B cell (primary cell): ENCODE data around the gene SESN3. TPM values are rescaled to one million over a fixed set of nuclear protein-coding genes. Genes with fewer than 3 reads are reported as not detected.

Experiments used
- ATAC-seq: fragments of 200-7000 bp; cut with Tn5 transposase; one replicate; pipeline ENCODE4 v1.10.0; 2021; ENCODE audit warnings: low read depth, mild to moderate bottlenecking, moderate number of reproducible peaks, moderate library complexity
- CTCF ChIA-PET: fragments of 350-600 bp; sonication (Branson Sonifier 250); formaldehyde crosslinking; loops from one replicate; lab custom pipeline; 2021; ENCODE audit warnings: antibody characterized with exemption, inconsistent platforms; lab: Charles Lee
- POLR2A ChIA-PET: fragments of 350-600 bp; sonication (Branson Sonifier 250); formaldehyde crosslinking; loops from one replicate; lab custom pipeline; 2021; ENCODE audit warnings: antibody characterized with exemption; lab: Charles Lee
- DNase-seq: peaks from one replicate; pipeline ENCODE4 v3.0.0; 2013
- H2AFZ ChIP-seq: 2 replicates; pipeline ENCODE4 v1.6.1; 2012; ENCODE audit warnings: mild to moderate bottlenecking, low read depth, low read length; ENCODE audit not compliant: insufficient read depth, poor library complexity, severe bottlenecking
- H3K27ac ChIP-seq, 2 donors: 1 replicate in 1 of 2; 2 replicates in 1 of 2; pipeline ENCODE4 v1.5.1; 2012 to 2013; ENCODE audit warnings: low read length in 2 of 2, mild to moderate bottlenecking in 2 of 2, moderate library complexity in 1 of 2
- H3K27me3 ChIP-seq, 4 experiments: fragments of 200-600 bp in 1 of 4; sonication (generic) in 1 of 4; replicated peaks in 1 of 4; 1 replicate in 2 of 4; 2 replicates in 2 of 4; pipeline versions ENCODE4 v1.6.1 to v1.7.0; 2013 to 2016; ENCODE audit warnings: low read length in 3 of 4, mild to moderate bottlenecking in 2 of 4, mixed read lengths in 1 of 4, moderate library complexity in 1 of 4; ENCODE audit not compliant: insufficient read depth in 4 of 4, control insufficient read depth in 3 of 4; ENCODE audit errors: control extremely low read depth in 1 of 4
- H3K36me3 ChIP-seq, 2 experiments: replicated peaks in 1 of 2; 1 replicate in 1 of 2; 2 replicates in 1 of 2; pipeline versions ENCODE4 v1.6.1 to v1.7.1; 2013; ENCODE audit warnings: low read length in 1 of 2; ENCODE audit not compliant: insufficient read depth in 2 of 2, control insufficient read depth in 1 of 2; ENCODE audit errors: control extremely low read depth in 1 of 2, extremely low read depth in 1 of 2
- H3K4me1 ChIP-seq, 2 donors: fragments of 200-600 bp in 1 of 2; sonication (generic) in 1 of 2; 1 replicate in 1 of 2; 2 replicates in 1 of 2; pipeline versions ENCODE4 v1.5.1 to v1.6.1; 2013 to 2017; ENCODE audit warnings: low read length in 2 of 2; ENCODE audit not compliant: control insufficient read depth in 2 of 2, insufficient read depth in 2 of 2
- H3K4me2 ChIP-seq: replicated peaks from 2 replicates; pipeline ENCODE3; 2012; ENCODE audit warnings: mild to moderate bottlenecking, low read depth, low read length; ENCODE audit not compliant: poor library complexity, severe bottlenecking
- H3K4me3 ChIP-seq, 5 experiments: fragments of 200-600 bp in 1 of 5; sonication (generic) in 1 of 5; 1 replicate in 3 of 5; 2 replicates in 2 of 5; pipeline versions ENCODE4 v1.5.1 to v1.7.0; 2011 to 2016; ENCODE audit warnings: low read length in 4 of 5, mild to moderate bottlenecking in 4 of 5, low read depth in 2 of 5, control low read depth in 1 of 5, moderate library complexity in 1 of 5; ENCODE audit not compliant: insufficient read depth in 1 of 5; ENCODE audit errors: control extremely low read depth in 1 of 5, extremely low read depth in 1 of 5
- H3K79me2 ChIP-seq: fragments of 200-600 bp; sonication (generic); one replicate; pipeline ENCODE4 v1.6.0; 2016; ENCODE audit warnings: low read length; ENCODE audit not compliant: control insufficient read depth, insufficient read depth
- H3K9ac ChIP-seq: fragments of 200-600 bp; sonication (generic); 2 replicates; pipeline ENCODE4 v1.6.1; 2017; ENCODE audit warnings: mild to moderate bottlenecking, low read length, moderate library complexity
- H3K9me3 ChIP-seq, 3 donors: one replicate each; pipeline versions ENCODE4 v1.6.1 to v1.7.1; 2013; ENCODE audit warnings: low read length in 2 of 3; ENCODE audit not compliant: control insufficient read depth in 2 of 3, insufficient read depth in 1 of 3; ENCODE audit errors: control extremely low read depth in 1 of 3
- H4K20me1 ChIP-seq: 2 replicates; pipeline ENCODE4 v1.6.0; 2012; ENCODE audit warnings: mild to moderate bottlenecking, low read length; ENCODE audit not compliant: insufficient read depth, control insufficient read depth, poor library complexity, severe bottlenecking
- H3K27ac Mint-ChIP-seq: one replicate; pipeline ENCODE4 v1.8.0; 2021; ENCODE audit warnings: mixed read lengths
- H3K27me3 Mint-ChIP-seq: one replicate; pipeline ENCODE4 v1.8.0; 2021; ENCODE audit warnings: mixed read lengths
- H3K4me1 Mint-ChIP-seq: one replicate; pipeline ENCODE4 v1.8.0; 2021; ENCODE audit warnings: mixed read lengths
- H3K4me3 Mint-ChIP-seq: one replicate; pipeline ENCODE4 v1.8.0; 2021; ENCODE audit warnings: mixed read lengths
- H3K9me3 Mint-ChIP-seq: one replicate; pipeline ENCODE4 v1.8.0; 2022; ENCODE audit warnings: mixed read lengths; ENCODE audit not compliant: insufficient read depth
- CTCF ChIP-seq: fragments of 200-600 bp; IDR thresholded peaks from one replicate; pipeline ENCODE4 v1.8.0; 2022; ENCODE audit warnings: antibody characterized with exemption, mild to moderate bottlenecking
- EZH2 ChIP-seq: IDR thresholded peaks from 2 replicates; pipeline ENCODE4 v1.6.1; 2012; ENCODE audit warnings: borderline replicate concordance, low read depth, mild to moderate bottlenecking, moderate library complexity, low read length; ENCODE audit not compliant: insufficient read depth, poor library complexity, severe bottlenecking
- WGBS: methylation state at CpG from one replicate; pipeline ENCODE4 v1.1.5; 2013; ENCODE audit warnings: missing lambda C conversion rate; ENCODE audit not compliant: insufficient coverage; 5-methylcytosine and 5-hydroxymethylcytosine counted together
- intact Hi-C: fragments of 100-400 bp; cut with micrococcal nuclease; formaldehyde crosslinking; loops from one replicate; pipeline ENCODE4 v1.10.0; 2022
- polyA plus RNA-seq: library from polyadenylated mRNA; depleted of rRNA; stranded (reverse); fragments of >200 nt; gene quantifications from 2 replicates; pipeline ENCODE4 v1.2.3, GENCODE V29; 2012
- total RNA-seq, 2 donors: library from RNA; stranded (reverse); fragments of 120-200 nt in 1 of 2; gene quantifications; 1 replicate in 1 of 2; 2 replicates in 1 of 2; pipeline versions ENCODE4 v1.2.3 to v1.2.4, GENCODE V29; 2013 to 2022

Gene SESN3
- total and polyA plus RNA-seq, 2 donors (not counting 1 experiment from before 2014, with no cell fraction given) = 10.1 to 519 TPM

- Mint-ChIP-seq H3K4me1 (peaks cover 44% of the 10 kb centered on the region), H3K4me3 (no peak overlapping the region), H3K27ac (peak overlapping the region; percentile 2), H3K27me3 (no peaks in the 10 kb centered on the region), H3K9me3 (no peaks in the 10 kb centered on the region)
- no peak overlapping the region for H3K4me3 ChIP-seq
- TF ChIP-seq CTCF = peak; percentile 63
- TF ChIP-seq EZH2 = no peak
- ChIA-PET POLR2A (interaction anchor here (1.7 to 2.7 kb wide), 3 partner anchors 77 to 635 kb away, joined by 4 to 14 read pairs (median 8); partner anchors contain the start of genes CEP57, FAM76B and SESN3), CTCF (interaction anchor here (0.6 to 9.0 kb wide), 32 partner anchors 10 to 1239 kb away, joined by 3 to 207 read pairs (median 4); partner anchors contain the start of genes FAM76B, SESN3 and SRSF8)
- peak overlapping the region; percentile 81 for H2AFZ ChIP-seq
- DNase-seq (peak; percentile 75), ATAC-seq (no peak)
- no peaks in the 10 kb centered on the region for H3K36me3 ChIP-seq
- H4K20me1 ChIP-seq = no peaks in the 10 kb centered on the region
- peaks cover 0 to 7% (median 0%) of the 10 kb centered on the region in 3 donors for H3K9me3 ChIP-seq
- no peaks in the 10 kb centered on the region for H3K79me2 ChIP-seq
- peaks cover 28 to 43% of the 10 kb centered on the region in 2 donors for H3K4me1 ChIP-seq
- peak overlapping the region in 1 of 2 donors; percentile 79 for H3K27ac ChIP-seq
- H3K4me2 ChIP-seq = peak overlapping the region; percentile 72
- intact Hi-C loops = loop anchor here (5.0 to 10.0 kb wide), 4 partner anchors 183 to 1240 kb away; partner anchors contain the start of genes JRKL and MAML2
- H3K27me3 ChIP-seq = no peaks in the 10 kb centered on the region
- H3K9ac ChIP-seq = no peak overlapping the region
Measured at GRCh38 chr11:95154514-95154913, 76.5 kb downstream of the SESN3 start.

GRCh38 chr11:95153857-95154246 lies 77.2 kb downstream of the SESN3 start:
- H3K4me3 Mint-ChIP-seq = peak overlapping the region; percentile 95
- H3K27ac Mint-ChIP-seq = peak overlapping the region; percentile 95
- H3K36me3 ChIP-seq = no peaks in the 10 kb centered on the region
- H2AFZ ChIP-seq = peak overlapping the region; percentile 81
- H3K9me3 ChIP-seq = peaks cover 0 to 7% (median 0%) of the 10 kb centered on the region in 3 donors
- peak overlapping the region; percentile 68 to 79 for H3K27ac ChIP-seq
- no peaks in the 10 kb centered on the region for H3K79me2 ChIP-seq
- POLR2A ChIA-PET = interaction anchor here (1.2 to 2.7 kb wide), 5 partner anchors 8 to 636 kb away, joined by 3 to 14 read pairs (median 6); partner anchors contain the start of genes CEP57, FAM76B and SESN3
- no peaks in the 10 kb centered on the region for H3K9me3 Mint-ChIP-seq
- no peaks in the 10 kb centered on the region for H3K27me3 ChIP-seq
- peaks cover 46% of the 10 kb centered on the region for H3K4me1 Mint-ChIP-seq
- peaks cover 28 to 43% of the 10 kb centered on the region in 2 donors for H3K4me1 ChIP-seq
- H3K4me2 ChIP-seq = peak overlapping the region; percentile 72
- no CpG with 5 or more reads among the region's 1 CpG for WGBS
- CTCF ChIA-PET = interaction anchor here (0.6 to 9.0 kb wide), 34 partner anchors 10 to 1272 kb away, joined by 3 to 207 read pairs (median 4); partner anchors contain the start of genes FAM76B, SESN3 and SRSF8
- peak overlapping the region; percentile 69 for H3K9ac ChIP-seq
- no peaks in the 10 kb centered on the region for H4K20me1 ChIP-seq
- DNase-seq = no peak
- intact Hi-C loops = loop anchor here (2.0 to 10.0 kb wide), 5 partner anchors 13 to 1241 kb away; partner anchors contain the start of genes JRKL and MAML2
- H3K4me3 ChIP-seq = peak overlapping the region in 1 of 5 experiments; percentile 62
- no peak for ATAC-seq
- no peaks in the 10 kb centered on the region for H3K27me3 Mint-ChIP-seq
- TF ChIP-seq EZH2 (no peak), CTCF (no peak)
